Activated CD4-positive, alpha-beta T cell treated with anti-CD3 and anti-CD28 coated beads, Interleukin-2, amount 10 ng/mL, durations not matched to agents 24 days and 14 days (primary cell): Measurements from ENCODE around the gene NLK. TPM values are rescaled to one million over a fixed set of nuclear protein-coding genes. Genes with fewer than 3 reads are reported as not detected.
"Not testable (repeated sequence)": the region's sequence is repeated elsewhere in the genome, so short reads cannot be mapped to it uniquely, and the experiment has no call there.

Experiments used
- DNase-seq: peaks from one replicate; pipeline ENCODE4 v3.0.0; 2022
- H3K27ac Mint-ChIP-seq: one replicate; pipeline ENCODE4 v1.8.0; 2022; ENCODE audit warnings: mild to moderate bottlenecking, mixed read lengths
- H3K27me3 Mint-ChIP-seq: one replicate; pipeline ENCODE4 v1.8.0; 2022; ENCODE audit warnings: mixed read lengths
- H3K36me3 Mint-ChIP-seq: one replicate; pipeline ENCODE4 v1.8.0; 2022; ENCODE audit warnings: low read depth, mild to moderate bottlenecking, mixed read lengths
- H3K4me1 Mint-ChIP-seq: one replicate; pipeline ENCODE4 v1.8.0; 2021; ENCODE audit warnings: mixed read lengths
- H3K4me3 Mint-ChIP-seq: one replicate; pipeline ENCODE4 v1.8.0; 2022; ENCODE audit warnings: mild to moderate bottlenecking, moderate library complexity, mixed read lengths
- H3K9me3 Mint-ChIP-seq: one replicate; pipeline ENCODE4 v1.8.0; 2021; ENCODE audit warnings: mixed read lengths
- intact Hi-C: fragments of 100-400 bp; cut with micrococcal nuclease; formaldehyde crosslinking; loops from one replicate; pipeline ENCODE4 v1.15.1; 2023
- total RNA-seq: library from RNA; stranded (reverse); gene quantifications from 2 replicates; pipeline ENCODE4 v1.2.3, GENCODE V29; 2022

The NLK gene
- total RNA-seq, 1 donor from 2014 or later: 12.0 TPM

DNA sequence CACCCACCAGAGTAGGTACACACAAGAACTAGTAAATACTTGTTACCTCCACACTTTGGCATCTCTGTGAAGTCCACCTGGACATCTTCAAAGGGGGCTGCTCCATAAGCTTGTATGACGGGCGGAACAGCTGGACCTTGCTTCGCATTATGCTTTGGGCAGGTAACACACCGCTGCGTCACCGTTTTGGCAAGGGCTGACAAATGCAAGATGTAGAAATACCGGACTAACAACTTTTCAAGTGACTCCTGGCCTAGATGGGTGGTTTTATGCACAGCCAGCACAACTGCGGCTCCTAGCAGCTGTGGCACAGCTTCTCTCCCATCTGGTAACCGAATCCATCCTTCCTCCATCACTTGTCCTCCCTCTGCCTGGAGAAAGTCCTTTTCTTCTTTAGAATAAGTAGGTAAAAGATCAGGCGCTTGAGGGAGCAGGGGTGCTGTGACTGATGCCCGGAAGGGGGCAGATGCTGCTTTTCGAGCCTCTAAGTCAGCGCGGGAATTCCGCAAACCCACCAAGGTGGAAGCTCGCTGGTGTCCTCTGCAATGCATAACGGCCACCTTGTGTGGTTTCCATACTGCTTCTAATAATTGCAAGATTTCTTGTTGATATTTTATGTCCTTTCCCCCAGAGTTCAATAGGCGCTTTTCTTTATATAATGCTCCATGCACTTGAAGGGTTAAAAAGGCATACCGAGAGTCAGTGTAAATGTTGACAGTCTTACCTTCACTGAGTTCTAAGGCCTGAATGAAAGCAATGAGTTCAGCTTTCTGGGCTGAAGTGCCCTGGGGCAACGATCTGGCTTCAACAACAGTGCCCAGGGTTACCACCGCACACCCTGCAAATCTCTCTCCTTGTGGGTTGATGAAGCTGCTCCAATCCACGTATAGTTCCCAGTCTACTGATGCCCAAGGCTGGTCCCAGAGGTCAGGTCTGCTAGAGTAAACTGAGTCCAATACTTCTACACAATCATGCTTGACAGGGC, 191.7 kb downstream of the NLK start:
- H3K4me1 Mint-ChIP-seq, H3K9me3 Mint-ChIP-seq, DNase-seq, intact Hi-C loops, H3K36me3 Mint-ChIP-seq, H3K27ac Mint-ChIP-seq, H3K4me3 Mint-ChIP-seq: not testable (repeated sequence)
- peaks cover 31% of the 10 kb centered on the region for H3K27me3 Mint-ChIP-seq

DNA sequence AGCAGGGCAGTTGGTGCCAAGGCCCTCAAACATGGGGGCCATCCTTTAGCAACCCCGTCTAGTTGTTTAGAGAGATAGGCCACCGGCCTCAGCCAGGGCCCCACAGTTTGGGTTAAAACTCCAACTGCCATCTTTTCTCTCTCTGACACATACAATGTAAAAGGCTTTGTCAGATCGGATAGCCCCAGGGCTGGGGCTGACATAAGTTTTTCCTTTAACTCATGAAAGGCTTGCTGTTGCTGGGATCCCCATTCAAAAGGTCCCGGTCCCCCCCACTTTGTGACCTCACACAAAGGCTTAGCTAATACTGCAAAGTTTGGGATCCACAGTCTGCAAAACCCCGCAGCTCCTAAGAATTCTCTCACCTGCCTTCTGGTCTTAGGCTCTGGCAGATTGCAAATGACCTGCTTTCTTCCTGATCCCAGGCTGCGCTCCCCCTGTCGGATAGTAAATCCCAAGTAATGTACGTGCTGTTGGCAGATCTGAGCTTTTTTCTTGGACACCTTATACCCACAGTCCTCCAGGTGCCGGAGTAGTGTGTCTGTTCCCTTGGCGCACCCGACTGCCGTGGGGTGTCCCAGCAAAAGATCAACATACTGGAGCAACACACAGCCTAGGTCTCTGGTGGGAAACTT, 192.7 kb downstream of the NLK start:
- H3K4me3 Mint-ChIP-seq, H3K27ac Mint-ChIP-seq, H3K9me3 Mint-ChIP-seq, H3K36me3 Mint-ChIP-seq, DNase-seq, intact Hi-C loops, H3K4me1 Mint-ChIP-seq: not testable (repeated sequence)
- H3K27me3 Mint-ChIP-seq: peaks cover 23% of the 10 kb centered on the region

DNA sequence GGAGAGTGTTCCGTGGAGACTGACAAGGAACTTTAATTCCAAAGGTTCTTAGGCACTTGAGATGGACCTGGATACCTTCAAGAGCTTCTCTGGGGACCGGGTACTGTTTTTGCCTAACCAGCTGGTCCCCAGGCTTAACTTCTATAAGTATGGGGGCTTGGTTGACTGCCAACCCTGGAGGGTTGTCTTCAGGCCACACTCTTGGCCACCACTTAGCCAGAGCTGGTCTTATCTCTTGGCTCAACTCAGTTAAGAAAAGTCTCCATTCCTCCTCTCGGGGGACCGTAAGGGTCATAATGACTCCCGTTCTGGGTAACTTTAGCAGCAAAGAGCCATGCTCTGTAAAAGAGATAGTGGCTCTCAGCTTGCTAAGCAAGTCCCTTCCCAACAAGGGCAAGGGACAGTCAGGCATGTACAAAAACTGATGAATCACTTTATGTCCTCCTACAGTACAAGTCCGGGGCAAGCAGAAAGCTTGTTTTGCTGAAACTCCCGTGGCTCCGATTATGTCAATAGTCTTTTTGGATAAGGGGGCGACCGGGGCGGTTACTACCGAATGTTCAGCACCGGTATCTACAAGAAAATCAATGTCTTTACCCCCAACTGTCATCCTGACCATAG, 193.7 kb downstream of the NLK start:
- intact Hi-C loops, H3K4me1 Mint-ChIP-seq, H3K27ac Mint-ChIP-seq: not testable (repeated sequence)

GRCh38 chr17:28238547-28239270, 196.2 kb downstream of the NLK start:
- intact Hi-C loops, H3K4me1 Mint-ChIP-seq, DNase-seq, H3K9me3 Mint-ChIP-seq, H3K4me3 Mint-ChIP-seq, H3K27ac Mint-ChIP-seq, H3K36me3 Mint-ChIP-seq, H3K27me3 Mint-ChIP-seq: not testable (repeated sequence)

More for the DNA sequence above, 193.7 kb downstream of the NLK start:
- DNase-seq, H3K36me3 Mint-ChIP-seq, H3K4me3 Mint-ChIP-seq, H3K9me3 Mint-ChIP-seq: not testable (repeated sequence)
- peaks cover 15% of the 10 kb centered on the region for H3K27me3 Mint-ChIP-seq

- no peak overlapping the region for H3K4me3 Mint-ChIP-seq
- H3K27ac Mint-ChIP-seq: no peak overlapping the region
- H3K27me3 Mint-ChIP-seq: peaks cover 10% of the 10 kb centered on the region
- H3K9me3 Mint-ChIP-seq: no peaks in the 10 kb centered on the region
- intact Hi-C loops: no loop called here
- H3K36me3 Mint-ChIP-seq: no peaks in the 10 kb centered on the region
- DNase-seq: no peak
- H3K4me1 Mint-ChIP-seq: no peaks in the 10 kb centered on the region
These were observed 196.8 kb downstream of the NLK start for GRCh38 chr17:28239271-28239624.

DNA sequence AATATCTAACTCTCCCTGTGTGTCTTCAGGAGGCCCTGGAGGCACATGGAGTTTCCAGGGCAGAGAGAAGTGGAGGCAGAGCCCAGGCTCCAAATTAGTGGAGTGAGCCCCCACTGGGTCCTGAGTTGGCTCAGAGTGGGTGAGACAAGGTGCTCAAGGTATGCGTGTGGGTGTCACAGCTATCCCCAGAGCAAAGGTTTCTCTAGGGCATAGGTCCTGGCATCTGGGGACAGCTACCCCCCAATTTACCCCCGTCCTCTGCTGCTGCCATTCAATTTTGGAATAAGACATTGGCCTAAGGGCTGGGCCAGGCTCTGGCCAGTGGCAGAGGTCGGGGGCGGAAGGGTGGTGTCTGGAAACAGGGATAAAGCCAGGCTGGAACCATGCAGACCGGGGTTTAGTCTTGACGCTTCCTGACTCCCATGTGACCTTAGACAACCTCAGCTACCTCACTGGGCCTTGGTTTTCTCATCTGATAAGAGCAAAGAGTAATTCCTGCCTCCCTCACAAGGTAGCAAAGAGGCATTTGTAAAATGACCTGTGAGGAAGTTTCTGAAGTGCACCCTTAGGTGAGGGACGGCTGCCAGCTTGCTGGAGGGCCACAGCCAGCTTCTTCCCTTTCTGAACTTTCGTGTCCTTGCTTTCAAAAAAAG, 198.3 kb downstream of the NLK start:
- Mint-ChIP-seq H3K27me3 (peaks cover 6% of the 10 kb centered on the region), H3K4me3 (no peak overlapping the region)

GRCh38 chr17:28242791-28243190, 200.3 kb downstream of the NLK start:
- no peak for DNase-seq
- Mint-ChIP-seq H3K27ac (no peak overlapping the region), H3K4me3 (no peak overlapping the region), H3K36me3 (no peaks in the 10 kb centered on the region), H3K9me3 (no peaks in the 10 kb centered on the region), H3K4me1 (no peaks in the 10 kb centered on the region), H3K27me3 (peaks cover 9% of the 10 kb centered on the region)
- intact Hi-C loops: no loop called here

More for the DNA sequence above, 198.3 kb downstream of the NLK start:
- intact Hi-C loops: no loop called here
- Mint-ChIP-seq H3K4me1 (no peaks in the 10 kb centered on the region), H3K9me3 (no peaks in the 10 kb centered on the region), H3K27ac (no peak overlapping the region), H3K36me3 (no peaks in the 10 kb centered on the region)
- DNase-seq: no peak

DNA sequence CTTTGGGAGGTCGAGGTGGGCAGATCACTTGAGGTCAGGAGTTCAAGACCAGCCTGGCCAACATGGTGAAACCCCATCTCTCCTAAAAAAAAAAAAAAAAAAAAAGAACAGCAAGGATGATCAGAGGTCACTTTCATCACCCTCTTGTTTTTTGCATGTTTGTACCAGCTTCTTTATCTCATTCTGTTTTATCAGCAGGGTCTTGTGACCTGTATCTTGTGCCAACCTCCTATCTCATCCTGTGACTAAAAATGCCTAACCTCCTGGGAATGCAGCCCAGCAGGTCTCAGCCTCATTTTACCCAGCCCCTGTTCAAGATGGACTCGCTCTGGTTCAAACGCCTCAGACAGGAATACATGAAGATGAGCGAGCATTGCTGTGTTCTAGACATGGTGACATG, 200.8 kb downstream of the NLK start:
- intact Hi-C loops, H3K4me3 Mint-ChIP-seq, H3K27me3 Mint-ChIP-seq, H3K4me1 Mint-ChIP-seq, H3K27ac Mint-ChIP-seq, DNase-seq, H3K9me3 Mint-ChIP-seq, H3K36me3 Mint-ChIP-seq: not testable (repeated sequence)

GRCh38 chr17:28244446-28244845, 202.0 kb downstream of the NLK start:
- H3K4me3 Mint-ChIP-seq: no peak overlapping the region
- H3K9me3 Mint-ChIP-seq: no peaks in the 10 kb centered on the region
- intact Hi-C loops: no loop called here
- no peak for DNase-seq
- no peak overlapping the region for H3K27ac Mint-ChIP-seq
- H3K36me3 Mint-ChIP-seq: no peaks in the 10 kb centered on the region
- H3K4me1 Mint-ChIP-seq: no peaks in the 10 kb centered on the region
- peaks cover 9% of the 10 kb centered on the region for H3K27me3 Mint-ChIP-seq

Other genes starting within 250 kb of the NLK start
- 0.05 TPM in 1 of 2 replicates, not detected in the other for gene NOS2, start 242.1 kb upstream of the NLK start, total RNA-seq
- gene LYRM9, start 149.3 kb upstream of the NLK start, total RNA-seq: 2.4 TPM in 2 replicates